GM12878 (cell line): ENCODE measurements around the gene SLC2A4. TPM values are rescaled to one million over a fixed set of nuclear protein-coding genes. Genes with fewer than 3 reads are reported as not detected.

Source experiments
- ATAC-seq: fragments of 200-7000 bp; cut with Tn5 transposase; 3 replicates; pipeline ENCODE4 v1.9.1; 2020; ENCODE audit warnings: mild to moderate bottlenecking, moderate library complexity
- BruUV-seq: library from RNA; stranded (reverse); fragments of 400-500 nt; replicated peaks from 2 replicates; lab custom pipeline; 2021; lab: Mats Ljungman, UMichigan
- CTCF ChIA-PET: fragments of 300-600 bp; sonication (Branson Sonifier 250); formaldehyde crosslinking; extraction: SDS; loops from one replicate; lab custom pipeline; 2021; ENCODE audit warnings: inconsistent platforms; lab: Yijun Ruan, JAX
- POLR2A ChIA-PET: fragments of 350-600 bp; formaldehyde crosslinking; extraction: SDS; loops from one replicate; lab custom pipeline; 2021; ENCODE audit warnings: inconsistent platforms; lab: Charles Lee
- RAD21 ChIA-PET: fragments of 300-600 bp; sonication (Branson Sonifier 250); formaldehyde crosslinking; loops from one replicate; lab custom pipeline; 2023; ENCODE audit warnings: antibody characterized with exemption; ENCODE audit not compliant: unreplicated experiment; lab: Charles Lee
- SMC1A ChIA-PET: fragments of 300-600 bp; sonication (Branson Sonifier 250); formaldehyde crosslinking; loops from one replicate; lab custom pipeline; 2023; ENCODE audit not compliant: unreplicated experiment, uncharacterized antibody; lab: Charles Lee
- DNase-seq: peaks from one replicate; pipeline ENCODE4 v3.0.0-alpha.2; 2011; ENCODE audit warnings: low read depth, low spot score
- FAIRE-seq: peaks from 3 replicates; lab custom pipeline; 2011; peaks lifted over from hg19 to GRCh38; lab: Jason Lieb, UNC
- H2AFZ ChIP-seq: 2 replicates; pipeline ENCODE4 v1.6.0; 2011; ENCODE audit warnings: low read depth, low read length, control low read depth; ENCODE audit not compliant: control insufficient read depth
- H3K27ac ChIP-seq: 2 replicates; pipeline ENCODE4 v1.5.1; 2011; ENCODE audit warnings: control low read depth; ENCODE audit not compliant: control insufficient read depth, insufficient read depth
- H3K27me3 ChIP-seq, 2 experiments: replicated peaks in 1 of 2; 2 replicates each; pipeline versions ENCODE4 v1.6.0 to v1.6.1; 2011; ENCODE audit warnings: low read length in 1 of 2; ENCODE audit not compliant: control insufficient read depth in 2 of 2, insufficient read depth in 2 of 2
- H3K36me3 ChIP-seq, 2 experiments: 2 replicates each; pipeline ENCODE4 v1.5.1; 2011; ENCODE audit warnings: low read length in 1 of 2; ENCODE audit not compliant: control insufficient read depth in 2 of 2, insufficient read depth in 2 of 2
- H3K4me1 ChIP-seq: 2 replicates; pipeline ENCODE4 v1.6.1; 2011; ENCODE audit warnings: mild to moderate bottlenecking, low read length, moderate library complexity, mixed read lengths; ENCODE audit not compliant: control insufficient read depth, insufficient read depth
- H3K4me2 ChIP-seq: 2 replicates; pipeline ENCODE4 v1.6.0; 2011; ENCODE audit warnings: control low read depth; ENCODE audit not compliant: control insufficient read depth, insufficient read depth
- H3K4me3 ChIP-seq: fragments of 200-600 bp; sonication (generic); 2 replicates; pipeline ENCODE4 v1.5.1; 2016
- H3K79me2 ChIP-seq: 2 replicates; pipeline ENCODE4 v1.6.0; 2011; ENCODE audit warnings: low read length; ENCODE audit not compliant: control insufficient read depth, insufficient read depth
- H3K9ac ChIP-seq: 2 replicates; pipeline ENCODE4 v1.8.0; 2011; ENCODE audit warnings: low read length, control low read depth, mixed read lengths; ENCODE audit not compliant: control insufficient read depth, insufficient read depth
- H3K9me3 ChIP-seq: replicated peaks from 3 replicates; pipeline ENCODE4 v1.5.1; 2011; ENCODE audit warnings: mild to moderate bottlenecking, low read length; ENCODE audit not compliant: control insufficient read depth, insufficient read depth
- H4K20me1 ChIP-seq: 2 replicates; pipeline ENCODE4 v1.6.0; 2011; ENCODE audit not compliant: control insufficient read depth, insufficient read depth
- ESRRA ChIP-seq: IDR thresholded peaks from 2 replicates; pipeline ENCODE4 v1.6.1; 2012; ENCODE audit warnings: mild to moderate bottlenecking, low read length, improper control_type of control experiment
- ETV6 ChIP-seq, 2 experiments: fragments of 450-650 bp in 1 of 2; IDR thresholded peaks in 1 of 2; conservative IDR thresholded peaks in 1 of 2; 2 replicates each; pipeline ENCODE4 v1.6.1; 2014; ENCODE audit warnings: antibody characterized with exemption in 1 of 2, borderline replicate concordance in 1 of 2, low read depth in 1 of 2, mild to moderate bottlenecking in 1 of 2, moderate library complexity in 1 of 2
- MAX ChIP-seq: IDR thresholded peaks from 2 replicates; pipeline ENCODE4 v1.6.1; 2012; ENCODE audit warnings: low read depth, low read length, improper control_type of control experiment
- MEF2B ChIP-seq: fragments of 450-650 bp; IDR thresholded peaks from 2 replicates; pipeline ENCODE4 v1.6.1; 2018; ENCODE audit warnings: mild to moderate bottlenecking, moderate library complexity; ENCODE audit not compliant: partially characterized antibody, poor library complexity, severe bottlenecking
- RFX5 ChIP-seq: IDR thresholded peaks from 2 replicates; pipeline ENCODE4 v1.6.1; 2011; ENCODE audit warnings: low read depth, low read length, improper control_type of control experiment
- STAT3 ChIP-seq: IDR thresholded peaks from 2 replicates; pipeline ENCODE4 v1.6.1; 2011; ENCODE audit warnings: low read depth, low read length, improper control_type of control experiment
- TCF12 ChIP-seq: IDR thresholded peaks from 2 replicates; pipeline ENCODE4 v1.6.1; 2011; ENCODE audit warnings: low read depth, mild to moderate bottlenecking, low read length
- USF1 ChIP-seq: IDR thresholded peaks from 2 replicates; pipeline ENCODE4 v1.6.1; 2011; ENCODE audit warnings: borderline replicate concordance, low read depth, mild to moderate bottlenecking, moderate library complexity, mixed read lengths, low read length; ENCODE audit not compliant: insufficient read depth; ENCODE audit errors: extremely low read length
- ZZZ3 ChIP-seq: IDR thresholded peaks from 2 replicates; pipeline ENCODE4 v1.6.1; 2011; ENCODE audit warnings: low read depth; ENCODE audit not compliant: control insufficient read depth, insufficient read length
- WGBS: methylation state at CpG from one replicate; pipeline ENCODE4 v1.1.6; 2016; ENCODE audit warnings: low lambda C conversion rate; ENCODE audit not compliant: insufficient replicate concordance, insufficient coverage; ENCODE audit errors: missing lambda C conversion rate; 5-methylcytosine and 5-hydroxymethylcytosine counted together
- in situ Hi-C: fragments of 300-500 bp; cut with MboI; formaldehyde crosslinking; loops from 9 replicates; pipeline ENCODE4 v1.14.3; 2018; ENCODE audit warnings: mixed read lengths
- intact Hi-C: fragments of 100-400 bp; cut with micrococcal nuclease; formaldehyde crosslinking; loops from one replicate; pipeline ENCODE4 v1.14.2; 2022; ENCODE audit not compliant: unreplicated experiment
- polyA plus RNA-seq, 11 experiments: library from polyadenylated mRNA; depleted of rRNA in 4 of 11; unstranded in 6 of 11; stranded (reverse) in 5 of 11; fragments of >200 nt; fragmentation: Nextera tagmentation in 4 of 11; fragmentation: Illumina TruSeq in 1 of 11; extraction: Ambion mirVana in 4 of 11; extraction: Trizol in 1 of 11; gene quantifications; 1 replicate in 1 of 11; 2 replicates in 10 of 11; pipeline versions ENCODE4 v1.2.1 to v1.2.3, GENCODE V29; 2011 to 2016; ENCODE audit warnings: inconsistent platforms in 2 of 11, missing spikeins in 2 of 11, low read depth in 1 of 11
- total RNA-seq, 4 experiments: library from RNA; depleted of rRNA in 3 of 4; stranded (reverse); fragments of >200 nt in 3 of 4; fragmentation: Illumina TruSeq in 1 of 4; extraction: Trizol in 1 of 4; gene quantifications; 2 replicates each; pipeline versions ENCODE4 v1.2.1 to v1.2.3, GENCODE V29; 2013 to 2021
- TF ChIP-seq, protein P1 (sequence below): fragments of 450-650 bp; IDR thresholded peaks from 2 replicates; pipeline ENCODE4 v1.6.1; 2017; ENCODE audit warnings: low read depth, mild to moderate bottlenecking, moderate library complexity

SLC2A4 gene
- total and polyA plus RNA-seq, 10 of the 15 experiments (the other 5 are each of a cell fraction or from before 2014, with no cell fraction given), result 0.03 to 0.23 (median 0.04) TPM; not detected in 4

DNA sequence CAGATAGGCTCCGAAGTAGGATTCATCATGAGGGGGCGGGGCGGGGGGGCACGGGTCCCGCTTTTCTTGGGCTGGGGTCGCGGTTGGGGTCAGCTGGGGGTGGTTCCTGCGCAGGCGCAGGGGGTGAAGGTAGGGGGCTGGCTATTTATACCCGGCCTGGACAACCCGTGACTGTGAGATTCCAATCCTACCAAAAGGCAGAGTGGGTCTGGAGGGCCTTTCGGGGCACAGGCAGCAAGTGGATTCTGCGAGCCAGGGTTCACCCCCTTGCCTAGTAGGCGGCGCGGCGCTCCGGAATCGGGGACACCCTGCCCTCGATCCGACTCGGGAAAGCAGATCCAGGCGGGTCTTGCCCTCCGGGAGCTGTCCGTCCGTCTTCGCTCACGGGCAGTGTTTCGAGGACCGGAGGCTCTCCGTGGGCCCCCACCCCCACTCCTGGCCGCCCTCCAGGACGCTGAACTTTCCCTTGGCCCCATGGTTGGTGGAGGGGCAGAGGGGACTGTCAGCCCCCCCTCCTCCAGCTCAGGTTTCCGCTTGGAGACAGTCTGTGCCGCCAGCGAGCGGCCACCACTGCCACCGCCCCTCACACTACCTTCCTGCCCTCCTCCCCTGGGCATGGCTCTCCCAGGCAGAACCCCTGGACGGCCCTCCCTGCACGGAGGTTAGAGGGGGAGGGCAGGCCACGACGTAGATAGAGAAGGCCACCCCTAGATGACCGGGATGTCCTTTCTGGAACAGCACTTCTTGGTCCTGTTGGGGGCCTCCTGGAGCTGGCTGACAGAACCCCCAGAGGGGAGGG is 634 bp downstream of the SLC2A4 start:
- SMC1A ChIA-PET, result interaction anchor here (1.0 to 1.7 kb wide), 4 partner anchors 14 to 73 kb away, joined by 4 to 10 read pairs (median 4); partner anchors contain the start of genes ACAP1 and TMEM95
- in situ Hi-C loops (no loop called here), intact Hi-C loops (loop anchor here (2.0 kb wide), 1 partner anchor 63 kb away; no protein-coding TSS in a partner anchor)
- no peak for FAIRE-seq
- 20% methylated on average over 37 of the region's 43 CpGs for WGBS
- CTCF ChIA-PET, result interaction anchor here (0.6 to 10.3 kb wide), 10 partner anchors 16 to 236 kb away, joined by 3 to 102 read pairs (median 4); partner anchors contain the start of gene ACAP1
- Histone ChIP-seq H2AFZ (no peak overlapping the region), H4K20me1 (no peaks in the 10 kb centered on the region; the same call in 1 of the 2 replicates), H3K27ac (no peak overlapping the region), H3K4me2 (peak overlapping the region; percentile 98), H3K36me3 (no peaks in the 10 kb centered on the region), H3K27me3 (no peaks in the 10 kb centered on the region; a peak in 2 of 4 replicates), H3K9me3 (no peaks in the 10 kb centered on the region), H3K4me3 (peak overlapping the region; percentile 56), H3K9ac (no peak overlapping the region), H3K4me1 (peaks cover 8% of the 10 kb centered on the region)
- no TSS peak for BruUV-seq
- POLR2A ChIA-PET, result interaction anchor here (0.6 to 1.7 kb wide), 6 partner anchors 14 to 73 kb away, joined by 3 to 6 read pairs (median 3); partner anchors contain the start of gene TMEM95
- ATAC-seq, result no peak
- no peak for DNase-seq
- TF ChIP-seq ZZZ3 (no peak), ESRRA (no peak), STAT3 (no peak), RFX5 (no peak), MEF2B (no peak), TCF12 (no peak), MAX (no peak), USF1 (no peak), ETV6 (conservative IDR thresholded peaks at IDR 0.05 in 1 of 2, IDR thresholded peaks at IDR 0.05 in 1 of 2; ENCODE audit: borderline replicate concordance in 1 of 2, low read depth in 1 of 2) (no peak)
- TF ChIP-seq, protein P1, sequence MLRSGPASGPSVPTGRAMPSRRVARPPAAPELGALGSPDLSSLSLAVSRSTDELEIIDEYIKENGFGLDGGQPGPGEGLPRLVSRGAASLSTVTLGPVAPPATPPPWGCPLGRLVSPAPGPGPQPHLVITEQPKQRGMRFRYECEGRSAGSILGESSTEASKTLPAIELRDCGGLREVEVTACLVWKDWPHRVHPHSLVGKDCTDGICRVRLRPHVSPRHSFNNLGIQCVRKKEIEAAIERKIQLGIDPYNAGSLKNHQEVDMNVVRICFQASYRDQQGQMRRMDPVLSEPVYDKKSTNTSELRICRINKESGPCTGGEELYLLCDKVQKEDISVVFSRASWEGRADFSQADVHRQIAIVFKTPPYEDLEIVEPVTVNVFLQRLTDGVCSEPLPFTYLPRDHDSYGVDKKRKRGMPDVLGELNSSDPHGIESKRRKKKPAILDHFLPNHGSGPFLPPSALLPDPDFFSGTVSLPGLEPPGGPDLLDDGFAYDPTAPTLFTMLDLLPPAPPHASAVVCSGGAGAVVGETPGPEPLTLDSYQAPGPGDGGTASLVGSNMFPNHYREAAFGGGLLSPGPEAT, result no peak
- TF ChIP-seq, all 136 proteins: peak for 0
- H3K79me2 ChIP-seq, result no peaks in the 10 kb centered on the region
- RAD21 ChIA-PET, result interaction anchor here (0.6 to 2.3 kb wide), 3 partner anchors 14 to 407 kb away, joined by 4 to 11 read pairs (median 4); no protein-coding TSS in a partner anchor
